ENCODE measurements around the gene MEX3D.

GRCh38 chr19:1526066-1526778 is 41.9 kb downstream of the MEX3D start:
- TF ChIP-seq ATF2 (tag by site-specific recombination; IDR thresholded peaks at IDR 0.05; ENCODE audit: low read depth) = no peak
- TF ChIP-seq CTCF (tag by site-specific recombination; IDR thresholded peaks at IDR 0.05) = no peak
- TF ChIP-seq SP2 (tag by site-specific recombination; IDR thresholded peaks at IDR 0.05) = no peak
- TF ChIP-seq ZNF747 (tag by site-specific recombination; IDR thresholded peaks at IDR 0.05) = no peak
- no peak for TF ChIP-seq ZNF362 (tag by site-specific recombination; IDR thresholded peaks at IDR 0.05)
- TF ChIP-seq ZNF621 (tag by site-specific recombination; IDR thresholded peaks at IDR 0.05) = no peak
- TF ChIP-seq YY1 (tag by site-specific recombination; IDR thresholded peaks at IDR 0.05) = no peak
- TF ChIP-seq ZNF214 (tag by site-specific recombination; IDR thresholded peaks at IDR 0.05; ENCODE audit: borderline replicate concordance) = no peak
- TF ChIP-seq KLF10 (tag by site-specific recombination; IDR thresholded peaks at IDR 0.05) = no peak
- TF ChIP-seq ZBTB1 (tag by site-specific recombination; IDR thresholded peaks at IDR 0.05) = no peak
- no peak for TF ChIP-seq REST (tag by site-specific recombination; IDR thresholded peaks at IDR 0.05)
